Measurements from ENCODE around the gene MRGPRF.

Gene MRGPRF

GRCh38 chr11:69049490-69049867 lies 36.4 kb upstream of the MRGPRF start:
- TF ChIP-seq FOXP2 (optimal IDR thresholded peaks at IDR 0.05; ENCODE audit: borderline replicate concordance, extremely low read depth, extremely low read length, insufficient read depth), result no peak
- TF ChIP-seq TAF1 (IDR thresholded peaks at IDR 0.05; ENCODE audit: borderline replicate concordance, insufficient read depth, low read length), result no peak
- no peak for TF ChIP-seq SIN3A (IDR thresholded peaks at IDR 0.05; ENCODE audit: borderline replicate concordance, insufficient read depth, low read length)
- no peak for TF ChIP-seq REST (IDR thresholded peaks at IDR 0.05; ENCODE audit: insufficient read depth in 1 of 2, low read depth in 2 of 2, low read length in 2 of 2)

GRCh38 chr11:69048694-69049489 lies 35.8 kb upstream of the MRGPRF start, which contains the start of gene TPCN2:
TPCN2 (plus strand) TSS chr11:69048932; CDS start chr11:69048998, 66 bp downstream.
- TF ChIP-seq FOXP2 (optimal IDR thresholded peaks at IDR 0.05; ENCODE audit: borderline replicate concordance, extremely low read depth, extremely low read length, insufficient read depth) (peak; percentile 59), SIN3A (IDR thresholded peaks at IDR 0.05; ENCODE audit: borderline replicate concordance, insufficient read depth, low read length) (0 out of 2 replicates have a peak, but pooled peaks have one; percentile 32), POLR2AphosphoS5 (IDR thresholded peaks at IDR 0.05; ENCODE audit: low read depth, low read length) (peak; percentile 88), REST (IDR thresholded peaks at IDR 0.05; ENCODE audit: insufficient read depth in 1 of 2, low read depth in 2 of 2, low read length in 2 of 2) (peak in 1 of 2 experiments; percentile 38; a peak in 1 of 4 replicates), TAF1 (IDR thresholded peaks at IDR 0.05; ENCODE audit: borderline replicate concordance, insufficient read depth, low read length) (no peak; the same call in 1 of the 2 replicates)

- TF ChIP-seq TAF1 (IDR thresholded peaks at IDR 0.05; ENCODE audit: borderline replicate concordance, insufficient read depth, low read length) (0 out of 2 replicates have a peak, but pooled peaks have one; percentile 3), FOXP2 (optimal IDR thresholded peaks at IDR 0.05; ENCODE audit: borderline replicate concordance, extremely low read depth, extremely low read length, insufficient read depth) (no peak), SIN3A (IDR thresholded peaks at IDR 0.05; ENCODE audit: borderline replicate concordance, insufficient read depth, low read length) (no peak), REST (IDR thresholded peaks at IDR 0.05; ENCODE audit: insufficient read depth in 1 of 2, low read depth in 2 of 2, low read length in 2 of 2) (no peak), POLR2AphosphoS5 (IDR thresholded peaks at IDR 0.05; ENCODE audit: low read depth, low read length) (no peak)
Measured at GRCh38 chr11:69048031-69048693, 35.1 kb upstream of the MRGPRF start.

- TF ChIP-seq POLR2AphosphoS5 (IDR thresholded peaks at IDR 0.05; ENCODE audit: low read depth, low read length) (no peak), TAF1 (IDR thresholded peaks at IDR 0.05; ENCODE audit: borderline replicate concordance, insufficient read depth, low read length) (no peak), FOXP2 (optimal IDR thresholded peaks at IDR 0.05; ENCODE audit: borderline replicate concordance, extremely low read depth, extremely low read length, insufficient read depth) (no peak), REST (IDR thresholded peaks at IDR 0.05; ENCODE audit: insufficient read depth in 1 of 2, low read depth in 2 of 2, low read length in 2 of 2) (no peak), SIN3A (IDR thresholded peaks at IDR 0.05; ENCODE audit: borderline replicate concordance, insufficient read depth, low read length) (no peak)
Measured at GRCh38 chr11:69044111-69045013, 31.3 kb upstream of the MRGPRF start.

Data from PFSK-1 (cell line).